HG02759 (cell line): ENCODE data around the gene HACL1.

Experiments
- ATAC-seq: cut with Tn5 transposase; IDR thresholded peaks from one replicate; pipeline ENCODE4 v1.9.1; 2021; ENCODE audit warnings: mild to moderate bottlenecking, moderate library complexity; ENCODE audit not compliant: unreplicated experiment

Gene HACL1

DNA sequence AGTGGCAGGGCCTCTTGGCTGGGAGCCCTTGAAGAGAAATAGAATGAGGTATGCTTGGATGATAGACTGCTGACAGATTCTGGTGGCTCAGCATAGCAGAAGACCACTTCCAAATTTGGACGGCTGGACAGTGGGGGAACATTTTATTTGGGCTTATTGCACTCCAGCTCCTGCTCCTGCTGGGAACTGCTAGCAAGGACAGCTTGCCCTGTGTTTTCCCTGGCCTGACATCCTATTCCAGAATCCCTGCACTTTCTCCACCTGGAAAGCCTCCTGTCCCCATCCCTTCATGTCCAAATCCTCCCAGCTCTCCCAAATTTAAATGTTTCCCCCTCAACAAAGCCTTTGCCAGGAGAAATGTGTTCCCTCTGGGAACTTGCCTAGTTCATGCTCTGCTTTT lies 70.0 kb downstream of the HACL1 start:
- ATAC-seq = no peak

GRCh38 chr3:15528854-15529537 lies 72.4 kb downstream of the HACL1 start:
- ATAC-seq = no peak

DNA sequence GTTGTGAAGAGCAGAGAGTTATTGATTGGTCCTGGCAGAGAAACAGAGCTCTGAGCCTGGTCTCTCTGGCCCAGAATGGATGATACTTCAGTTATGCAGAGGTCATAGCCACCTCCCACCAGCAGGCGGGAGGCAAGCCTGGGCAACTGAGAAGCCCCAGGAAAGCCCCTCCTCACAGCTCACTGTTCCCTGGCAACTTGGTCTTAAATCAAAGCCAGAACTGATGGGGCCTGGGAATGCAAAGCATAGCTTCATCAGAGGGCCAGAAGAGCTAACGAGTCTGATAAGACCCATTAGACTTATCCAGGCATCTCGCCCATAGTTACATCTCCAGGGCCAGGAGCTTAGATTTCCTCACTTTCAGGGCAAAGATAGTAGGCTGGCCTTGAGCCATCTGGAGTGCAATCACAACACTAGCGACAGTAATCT lies 74.3 kb downstream of the HACL1 start:
- peak; percentile 67 for ATAC-seq

- ATAC-seq = no peak
Observed at GRCh38 chr3:15525790-15526189, 75.6 kb downstream of the HACL1 start.

GRCh38 chr3:15523660-15524417 lies 77.5 kb downstream of the HACL1 start:
- ATAC-seq = no peak

- no peak for ATAC-seq
Observed at GRCh38 chr3:15522016-15522415, 79.4 kb downstream of the HACL1 start.

GRCh38 chr3:15521573-15521965 lies 79.8 kb downstream of the HACL1 start, which contains the start of gene COLQ:
Gene COLQ (minus strand): TSS chr3:15521706. CDS start chr3:15521625, 81 bp downstream.
- ATAC-seq = no peak

- ATAC-seq = no peak
Observed at GRCh38 chr3:15520804-15521572, 80.4 kb downstream of the HACL1 start.

DNA sequence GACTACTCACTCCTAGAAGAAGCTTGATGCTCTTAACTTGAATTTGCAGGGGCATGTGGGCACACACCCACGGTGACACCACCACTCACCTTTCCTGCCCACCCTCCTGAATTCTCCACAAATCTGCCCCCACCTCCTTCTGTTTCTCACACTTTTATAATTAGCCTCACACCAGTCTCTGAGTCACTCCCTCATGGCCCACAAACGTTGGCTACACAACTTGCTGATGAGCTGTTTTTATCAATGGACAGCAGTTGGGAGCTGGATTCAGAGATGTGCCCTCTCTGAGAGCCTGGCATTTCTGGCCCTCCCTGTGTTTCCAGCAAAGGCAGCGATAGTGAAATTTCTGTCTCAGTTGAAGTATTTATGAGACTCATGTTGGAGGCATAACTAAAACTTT lies 81.2 kb downstream of the HACL1 start:
- no peak for ATAC-seq

- no peak for ATAC-seq
Observed at GRCh38 chr3:15519096-15519495, 82.3 kb downstream of the HACL1 start.

- ATAC-seq = no peak
Observed at GRCh38 chr3:15514663-15515340, 86.6 kb downstream of the HACL1 start.

GRCh38 chr3:15513810-15514662 lies 87.3 kb downstream of the HACL1 start:
- ATAC-seq = no peak

- no peak for ATAC-seq
Observed at GRCh38 chr3:15513116-15513515, 88.3 kb downstream of the HACL1 start.

DNA sequence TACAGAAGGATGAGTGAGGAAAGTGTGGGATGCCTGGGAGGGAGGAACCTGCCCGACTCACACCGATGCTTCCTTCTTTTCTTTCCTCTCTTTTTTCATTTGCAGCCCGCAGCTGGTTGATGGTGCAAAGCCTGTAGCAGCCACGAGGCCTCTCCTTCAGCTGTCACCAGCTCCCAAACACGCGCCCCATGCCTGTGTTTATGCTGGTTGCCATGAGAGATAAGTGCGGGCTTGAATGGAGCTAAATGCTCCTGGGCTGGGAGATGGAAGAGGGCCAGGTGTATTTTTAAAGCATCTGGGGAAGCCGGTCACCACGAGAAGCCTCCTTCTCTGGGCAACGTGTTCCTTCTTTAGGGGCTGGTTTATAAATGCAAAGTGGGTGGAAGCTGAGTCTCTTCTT lies 89.2 kb downstream of the HACL1 start:
- no peak for ATAC-seq

DNA sequence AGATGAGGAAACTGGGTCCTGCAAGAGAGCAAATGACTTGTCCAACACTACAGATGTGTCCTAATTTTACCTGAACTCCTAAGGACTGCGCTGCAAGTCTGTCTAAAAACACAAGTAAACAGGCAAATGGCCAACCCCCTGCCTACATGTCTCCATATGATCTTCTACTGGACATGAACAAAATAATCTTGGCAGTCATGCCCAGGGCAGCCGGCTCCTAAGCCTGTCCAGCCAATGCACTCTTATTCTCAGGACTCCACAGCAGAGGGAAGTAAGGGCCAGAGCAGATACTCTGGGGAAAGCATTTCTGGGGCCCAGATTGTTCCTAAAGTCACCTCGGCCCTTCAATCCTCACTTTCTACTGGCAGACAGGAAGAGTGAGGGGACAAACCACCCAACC lies 90.2 kb downstream of the HACL1 start:
- ATAC-seq = no peak
